ENCODE data around the gene LRRC61. TPM values are rescaled to one million over a fixed set of nuclear protein-coding genes. Genes with fewer than 3 reads are reported as not detected.
"Not testable (repeated sequence)": the region's sequence is repeated elsewhere in the genome, so short reads cannot be mapped to it uniquely, and the experiment has no call there.

LRRC61 gene
- total RNA-seq, 2 donors from 2014 or later = 25.8 to 34.4 TPM

- WGBS = 88% methylated on average over 10 of the region's 11 CpGs
- H3K27ac ChIP-seq; DNase-seq (ENCODE audit: low spot score); intact Hi-C loops (cut with DNase I); H3K4me3 ChIP-seq; H3K4me1 ChIP-seq (replicated peaks); H3K27me3 ChIP-seq (replicated peaks; ENCODE audit: insufficient read depth); H3K36me3 ChIP-seq; H3K9me3 ChIP-seq: not testable (repeated sequence)
Observed at GRCh38 chr7:150305259-150305902, 17.8 kb upstream of the LRRC61 start.

- H3K27ac ChIP-seq; H3K4me1 ChIP-seq (replicated peaks); H3K36me3 ChIP-seq; H3K9me3 ChIP-seq; intact Hi-C loops (cut with DNase I); DNase-seq (ENCODE audit: low spot score); H3K4me3 ChIP-seq; H3K27me3 ChIP-seq (replicated peaks; ENCODE audit: insufficient read depth): not testable (repeated sequence)
- 39% methylated on average over 2 of the region's 2 CpGs for WGBS
Observed at GRCh38 chr7:150305903-150306284, 17.3 kb upstream of the LRRC61 start.

GRCh38 chr7:150306377-150306776 lies 16.8 kb upstream of the LRRC61 start:
- H3K27me3 ChIP-seq (replicated peaks; ENCODE audit: insufficient read depth); H3K4me3 ChIP-seq; H3K36me3 ChIP-seq; DNase-seq (ENCODE audit: low spot score); H3K27ac ChIP-seq; H3K9me3 ChIP-seq; intact Hi-C loops (cut with DNase I); H3K4me1 ChIP-seq (replicated peaks): not testable (repeated sequence)
- 59% methylated on average over 5 of the region's 5 CpGs for WGBS

DNA sequence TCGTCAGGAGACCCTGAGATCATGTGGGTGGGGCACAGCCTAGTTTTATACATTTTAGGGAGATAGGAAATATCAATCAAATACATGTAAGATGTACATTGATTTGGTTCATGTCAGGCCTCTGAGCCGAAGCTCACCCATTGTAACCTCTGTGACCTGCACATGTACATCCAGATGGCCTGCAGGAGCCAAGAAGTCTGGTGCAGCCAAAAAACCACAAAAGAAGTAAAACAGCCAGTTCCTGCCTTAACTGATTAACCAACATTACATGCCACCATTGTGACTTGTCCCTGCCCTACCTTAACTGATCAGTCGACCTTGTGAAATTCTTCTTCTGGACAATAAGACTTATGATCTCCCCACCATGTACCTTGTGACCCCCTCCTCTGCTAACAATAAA lies 16.0 kb upstream of the LRRC61 start:
- Histone ChIP-seq H3K27ac (no peak overlapping the region), H3K4me1 (replicated peaks) (no peaks in the 10 kb centered on the region), H3K9me3 (no peaks in the 10 kb centered on the region), H3K4me3 (no peak overlapping the region), H3K27me3 (replicated peaks; ENCODE audit: insufficient read depth) (no peaks in the 10 kb centered on the region), H3K36me3 (no peaks in the 10 kb centered on the region)
- WGBS = 87% methylated on average over 3 of the region's 3 CpGs
- no peak for DNase-seq (ENCODE audit: low spot score)
- TF ChIP-seq CTCF (IDR thresholded peaks at IDR 0.05) = no peak
- TF ChIP-seq POLR2A (IDR thresholded peaks at IDR 0.05) = no peak
- no peak for TF ChIP-seq POLR2AphosphoS5 (IDR thresholded peaks at IDR 0.05)
- intact Hi-C loops (cut with DNase I) = no loop called here

DNA sequence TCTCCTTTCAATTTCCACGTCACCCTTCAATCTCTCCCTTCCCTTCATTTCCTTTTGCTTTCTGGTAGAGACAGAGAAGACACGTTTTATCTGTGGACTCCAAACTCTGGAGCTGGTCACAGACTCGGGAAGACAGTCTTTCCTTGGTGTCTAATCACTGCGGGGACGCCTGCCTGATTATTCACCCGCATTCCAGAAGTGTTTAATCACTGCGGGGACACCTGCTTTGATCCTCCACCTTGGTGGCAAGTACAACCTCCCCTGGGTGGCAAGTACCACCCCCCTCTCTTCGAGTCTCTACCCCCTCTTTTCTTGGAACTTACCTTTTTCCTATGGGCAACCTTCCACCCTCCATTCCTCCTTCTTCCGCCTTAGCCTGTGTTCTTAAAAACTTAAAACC lies 15.3 kb upstream of the LRRC61 start:
- no peak for DNase-seq (ENCODE audit: low spot score)
- TF ChIP-seq CTCF (IDR thresholded peaks at IDR 0.05) = no peak
- TF ChIP-seq POLR2AphosphoS5 (IDR thresholded peaks at IDR 0.05) = no peak
- TF ChIP-seq POLR2A (IDR thresholded peaks at IDR 0.05) = no peak
- H3K36me3 ChIP-seq = no peaks in the 10 kb centered on the region
- WGBS = 90% methylated on average over 9 of the region's 9 CpGs
- H3K4me3 ChIP-seq = no peak overlapping the region
- intact Hi-C loops (cut with DNase I) = no loop called here
- no peaks in the 10 kb centered on the region for H3K27me3 ChIP-seq (replicated peaks; ENCODE audit: insufficient read depth)
- no peaks in the 10 kb centered on the region for H3K9me3 ChIP-seq
- no peaks in the 10 kb centered on the region for H3K4me1 ChIP-seq (replicated peaks)
- no peak overlapping the region for H3K27ac ChIP-seq

DNA sequence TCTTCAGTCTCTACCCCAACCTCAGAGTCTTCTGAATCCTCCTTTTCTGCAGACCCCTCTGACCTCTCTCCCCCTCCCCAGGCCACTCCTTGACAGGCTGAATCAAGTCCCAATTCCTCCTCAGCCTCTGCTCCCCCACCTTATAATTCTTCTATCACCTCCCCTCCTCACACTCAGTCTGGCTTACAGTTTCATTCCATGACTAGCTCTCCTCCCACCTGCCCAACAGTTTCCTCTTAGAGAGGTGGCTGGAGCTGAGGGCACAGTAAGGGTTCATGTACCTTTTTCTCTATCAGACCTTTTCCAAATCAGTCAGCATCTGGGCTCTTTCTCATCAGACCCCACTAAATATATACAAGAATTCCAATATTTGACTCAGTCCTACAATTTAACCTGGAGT lies 14.6 kb upstream of the LRRC61 start:
- Histone ChIP-seq H3K27me3 (replicated peaks; ENCODE audit: insufficient read depth) (no peaks in the 10 kb centered on the region), H3K4me1 (replicated peaks) (no peaks in the 10 kb centered on the region), H3K9me3 (no peaks in the 10 kb centered on the region), H3K27ac (no peak overlapping the region), H3K36me3 (no peaks in the 10 kb centered on the region), H3K4me3 (no peak overlapping the region)
- TF ChIP-seq POLR2AphosphoS5 (IDR thresholded peaks at IDR 0.05) = no peak
- TF ChIP-seq POLR2A (IDR thresholded peaks at IDR 0.05) = no peak
- no peak for TF ChIP-seq CTCF (IDR thresholded peaks at IDR 0.05)
- intact Hi-C loops (cut with DNase I) = no loop called here
- DNase-seq (ENCODE audit: low spot score) = no peak

Measured in prostate gland (tissue), 2 donors.